Thymus (tissue), 11 donors: ENCODE data around the gene SLC31A1. TPM values are rescaled to one million over a fixed set of nuclear protein-coding genes. Genes with fewer than 3 reads are reported as not detected.

Experiments
- DNase-seq, 9 donors: peaks; one replicate each; pipeline ENCODE4 v3.0.0-alpha.2; 2013; ENCODE audit warnings: low spot score in 9 of 9, low read depth in 6 of 9, missing footprints in 1 of 9
- H3K27ac ChIP-seq, 2 donors: one replicate each; pipeline ENCODE4 v1.5.1; 2013; ENCODE audit warnings: control low read depth in 1 of 2, low read depth in 1 of 2, low read length in 1 of 2, mild to moderate bottlenecking in 1 of 2, moderate library complexity in 1 of 2
- H3K27me3 ChIP-seq, 2 donors: one replicate each; pipeline ENCODE4 v1.5.1; 2013; ENCODE audit warnings: low read length in 1 of 2; ENCODE audit not compliant: control insufficient read depth in 2 of 2, insufficient read depth in 1 of 2
- H3K36me3 ChIP-seq, 2 donors: one replicate each; pipeline ENCODE4 v1.5.1; 2013; ENCODE audit warnings: low read length in 1 of 2, mild to moderate bottlenecking in 1 of 2, moderate library complexity in 1 of 2; ENCODE audit not compliant: control insufficient read depth in 2 of 2, insufficient read depth in 2 of 2
- H3K4me1 ChIP-seq, 2 donors: one replicate each; pipeline ENCODE4 v1.5.1; 2013; ENCODE audit warnings: low read length in 2 of 2; ENCODE audit not compliant: control insufficient read depth in 2 of 2, insufficient read depth in 2 of 2
- H3K4me3 ChIP-seq, 2 donors: one replicate each; pipeline ENCODE4 v1.5.1; 2013; ENCODE audit warnings: low read length in 2 of 2, control low read depth in 1 of 2, mild to moderate bottlenecking in 1 of 2
- H3K9me3 ChIP-seq, 2 donors: one replicate each; pipeline ENCODE4 v1.5.1; 2013; ENCODE audit warnings: low read length in 1 of 2, mild to moderate bottlenecking in 1 of 2; ENCODE audit not compliant: control insufficient read depth in 2 of 2, insufficient read depth in 1 of 2
- WGBS: extraction: QIAGEN DNeasy Blood & Tissue Kit; methylation state at CpG from one replicate; pipeline ENCODE4 v1.1.7; 2013; 5-methylcytosine and 5-hydroxymethylcytosine counted together
- polyA plus RNA-seq: library from polyadenylated mRNA; stranded (reverse); fragments of 200-250 nt; gene quantifications from one replicate; pipeline ENCODE4 v1.2.3, GENCODE V29; 2013
- total RNA-seq: library from RNA; stranded (reverse); fragments of 120-200 nt; gene quantifications from one replicate; pipeline ENCODE4 v1.2.4, GENCODE V29; 2013
- donor health status: healthy.

SLC31A1 gene
- total and polyA plus RNA-seq, 2 donors: 5.4 to 6.4 TPM

DNA sequence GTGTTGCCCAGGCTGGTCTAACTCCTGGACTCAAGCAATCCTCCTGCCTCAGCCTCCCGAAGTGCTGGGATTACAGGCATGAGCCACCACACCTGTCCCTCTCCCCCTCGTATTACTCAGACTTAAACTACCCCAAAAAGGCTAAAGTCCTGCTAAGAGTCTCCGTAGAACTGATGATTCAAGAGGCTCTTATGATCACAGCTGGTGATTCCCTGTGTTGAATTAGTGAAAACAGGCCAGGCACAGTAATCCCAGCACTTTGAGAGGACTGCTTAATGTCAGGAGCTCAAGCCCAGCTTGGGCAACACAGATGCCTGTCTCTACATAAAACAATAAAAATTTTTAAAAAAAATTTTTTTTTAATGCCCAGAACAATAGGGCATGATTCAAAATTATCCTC, 44.8 kb downstream of the SLC31A1 start:
- Histone ChIP-seq H3K4me3 (no peak overlapping the region), H3K27ac (no peak overlapping the region), H3K27me3 (no peaks in the 10 kb centered on the region), H3K9me3 (no peaks in the 10 kb centered on the region), H3K36me3 (peaks cover 25 to 39% of the 10 kb centered on the region in 2 donors), H3K4me1 (no peaks in the 10 kb centered on the region)
- DNase-seq: no peak
- WGBS: 97% methylated on average over 3 of the region's 3 CpGs

DNA sequence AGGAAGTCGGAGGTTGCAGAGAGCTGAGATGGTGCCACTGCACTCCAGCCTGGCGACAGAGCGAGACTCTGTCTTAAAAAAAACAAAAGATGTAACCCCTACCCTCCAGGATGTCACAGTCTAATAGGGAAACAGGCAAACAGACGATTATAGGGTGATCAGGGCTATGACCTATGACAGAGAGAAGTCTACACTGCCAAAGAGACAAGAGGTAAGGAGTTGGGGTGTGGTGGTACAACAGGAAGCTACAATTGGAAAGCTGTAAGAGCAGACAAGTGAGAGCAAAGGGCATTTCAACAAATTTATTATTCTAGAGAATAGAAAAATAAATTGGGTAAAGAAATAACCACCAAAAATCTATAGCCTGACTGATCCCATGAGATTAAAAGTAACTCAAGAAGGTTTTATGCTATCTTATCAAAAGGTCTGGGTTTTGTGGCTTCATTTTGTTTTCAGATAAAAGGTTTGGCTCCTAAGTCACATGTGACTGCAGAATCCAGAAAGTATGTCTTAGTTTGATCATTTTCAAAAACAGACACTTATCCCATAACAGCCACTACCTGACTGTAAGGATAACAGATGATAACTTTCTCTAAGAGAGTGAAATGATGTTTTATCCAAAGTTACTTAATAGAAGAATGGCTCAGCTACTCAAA, 46.7 kb downstream of the SLC31A1 start:
- Histone ChIP-seq H3K4me1 (no peaks in the 10 kb centered on the region), H3K36me3 (peaks cover 39 to 58% of the 10 kb centered on the region in 2 donors), H3K9me3 (no peaks in the 10 kb centered on the region), H3K27me3 (no peaks in the 10 kb centered on the region), H3K4me3 (no peak overlapping the region), H3K27ac (no peak overlapping the region)
- no peak for DNase-seq
- WGBS: 97% methylated on average over 4 of the region's 4 CpGs

DNA sequence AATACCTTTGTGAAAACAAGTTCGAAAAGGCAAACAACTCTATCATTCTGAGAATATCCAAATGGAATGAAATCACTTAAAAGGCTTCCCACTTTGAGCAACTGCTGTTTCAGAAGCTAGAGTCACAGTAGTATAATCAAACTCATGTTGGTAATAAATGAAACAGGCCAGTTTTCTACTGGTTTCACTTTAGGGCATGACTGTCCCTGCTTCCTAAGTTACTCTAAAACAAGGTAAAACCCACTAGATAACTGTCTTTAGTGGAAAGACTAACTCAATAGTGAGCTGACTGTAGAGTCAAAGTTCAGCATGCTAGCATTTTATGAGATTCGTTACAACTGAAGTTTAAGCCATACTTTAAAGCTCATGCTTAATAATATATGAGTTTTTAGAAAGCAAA, 48.0 kb downstream of the SLC31A1 start:
- no peak for DNase-seq
- Histone ChIP-seq H3K4me3 (no peak overlapping the region), H3K36me3 (peaks cover 39 to 62% of the 10 kb centered on the region in 2 donors), H3K4me1 (no peaks in the 10 kb centered on the region), H3K9me3 (no peaks in the 10 kb centered on the region), H3K27me3 (no peaks in the 10 kb centered on the region), H3K27ac (no peak overlapping the region)
- 98% methylated on average over 2 of the region's 2 CpGs for WGBS

DNA sequence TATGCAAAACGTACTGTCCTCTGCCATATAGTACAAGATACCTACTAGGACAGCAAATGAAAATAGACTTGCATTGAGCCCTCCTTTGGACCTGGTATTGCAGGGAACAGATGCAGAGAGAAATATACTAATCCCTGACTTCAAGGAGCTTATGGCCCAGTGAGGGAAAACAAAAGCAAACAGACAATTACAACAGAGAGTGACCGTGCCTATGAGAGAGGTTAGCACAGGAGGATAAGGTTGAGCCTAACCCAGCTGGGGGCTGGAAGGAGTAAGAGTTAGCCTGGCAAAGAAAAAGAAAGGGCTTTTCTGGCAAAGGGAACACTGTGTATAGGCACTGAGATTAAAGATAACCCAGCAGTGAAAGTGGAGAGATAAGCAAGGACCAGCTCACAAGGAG, 48.5 kb downstream of the SLC31A1 start:
- no peaks in the 10 kb centered on the region for H3K9me3 ChIP-seq
- no peak overlapping the region for H3K27ac ChIP-seq
- no peaks in the 10 kb centered on the region for H3K27me3 ChIP-seq
- over 99% methylated on average over 2 of the region's 2 CpGs for WGBS
- DNase-seq: no peak
- H3K4me1 ChIP-seq: no peaks in the 10 kb centered on the region
- H3K4me3 ChIP-seq: no peak overlapping the region
- peaks cover 39 to 62% of the 10 kb centered on the region in 2 donors for H3K36me3 ChIP-seq

DNA sequence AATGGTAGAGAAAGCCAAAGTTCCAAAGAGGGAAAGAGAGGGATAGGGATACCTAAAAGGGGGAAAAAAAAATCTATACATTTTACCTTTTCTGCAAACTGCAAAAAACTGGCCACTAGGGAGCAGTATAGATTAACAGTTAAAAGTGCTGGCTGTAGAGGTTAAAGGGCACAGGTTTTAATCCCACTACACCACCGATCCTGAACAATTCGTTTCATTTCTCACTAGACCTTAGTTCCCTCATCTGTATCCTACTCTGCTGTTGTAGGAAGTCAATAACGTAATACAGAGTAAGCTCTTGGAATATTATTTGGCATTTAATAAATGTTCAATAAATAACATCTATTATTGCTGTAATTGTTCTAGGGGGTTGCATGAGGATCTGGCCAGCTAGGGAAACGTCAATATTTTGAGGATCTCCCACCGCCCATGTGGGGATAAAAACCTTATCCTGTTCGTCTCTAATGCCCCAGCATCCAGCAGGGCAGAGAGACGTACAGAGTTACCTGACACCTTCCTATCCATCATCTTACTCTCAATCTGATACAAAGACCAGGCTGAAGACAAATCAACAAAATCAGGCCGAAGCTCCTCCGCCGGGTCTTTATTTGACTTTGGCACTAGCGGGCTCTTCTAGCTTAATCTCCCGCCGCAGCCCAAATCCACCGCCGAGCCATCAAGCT, 53.3 kb downstream of the SLC31A1 start:
- H3K27ac ChIP-seq: peak overlapping the region; percentile 93 to 95
- peaks cover 31 to 51% of the 10 kb centered on the region in 2 donors for H3K36me3 ChIP-seq
- DNase-seq: peak in 8 of 9 donors; percentile 44 to 81 (median 62)
- H3K4me1 ChIP-seq: peaks cover 5% of the 10 kb centered on the region in 2 donors
- H3K9me3 ChIP-seq: no peaks in the 10 kb centered on the region
- H3K4me3 ChIP-seq: peak overlapping the region; percentile 70 to 83
- no peaks in the 10 kb centered on the region for H3K27me3 ChIP-seq
- 2% methylated on average over 15 of the region's 15 CpGs for WGBS

DNA sequence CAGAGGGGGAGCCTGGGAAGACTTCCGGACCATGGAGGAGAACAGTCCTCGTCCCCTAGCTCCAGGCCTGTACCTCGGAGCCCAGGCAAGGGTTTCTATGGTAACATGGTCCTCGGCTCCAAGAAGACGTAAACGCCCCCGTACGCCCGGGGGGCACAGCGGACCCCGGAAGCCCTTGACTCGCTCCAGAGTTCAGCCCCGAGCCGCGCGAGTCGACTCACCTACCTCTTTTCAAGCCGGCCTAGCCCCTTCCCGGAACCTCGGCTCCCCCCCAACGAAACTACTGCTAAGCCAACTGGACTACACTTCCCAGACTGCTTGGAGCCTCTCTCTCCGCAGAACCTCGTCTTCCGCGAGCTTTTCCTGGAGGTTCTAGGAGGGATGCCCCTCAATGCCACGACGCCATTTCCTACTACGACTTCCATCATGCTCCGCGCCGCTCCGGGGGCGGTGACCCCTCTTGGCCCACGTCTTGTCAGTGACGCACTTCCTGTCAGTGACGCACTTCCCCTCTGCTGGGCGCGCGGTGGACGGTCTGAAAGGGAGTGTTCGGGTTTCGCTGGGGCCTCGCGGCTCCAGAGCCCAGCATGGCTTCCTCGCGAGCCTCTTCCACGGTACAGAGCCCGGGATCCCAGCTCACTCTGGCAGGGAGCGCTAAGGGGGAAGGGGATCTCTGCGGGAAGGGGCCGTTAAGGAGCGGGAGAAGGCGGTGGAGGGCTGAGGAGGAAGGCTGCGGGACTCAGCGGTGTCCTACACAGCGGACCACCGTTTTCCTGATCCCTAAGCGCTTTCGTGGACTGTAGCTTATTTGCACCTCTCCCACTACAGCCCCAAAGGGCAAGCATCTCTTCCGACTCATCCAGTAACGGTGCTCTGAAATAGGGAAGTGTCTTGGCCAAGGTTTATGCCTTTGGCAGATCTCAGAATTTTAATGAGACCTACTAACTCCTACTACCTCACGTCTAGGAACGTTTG, 54.1 kb downstream of the SLC31A1 start, which contains the start of the genes CDC26 and PRPF4:
Gene CDC26, minus strand, starts transcription at position 416 of the 975 bp plus-strand sequence. CDS start 3,065 bp downstream, outside the sequence.
Gene PRPF4, plus strand, starts transcription at position 502 of the 975 bp plus-strand sequence. Its CDS starts 86 bp downstream, at position 588.
- Histone ChIP-seq H3K9me3 (no peaks in the 10 kb centered on the region), H3K27me3 (no peaks in the 10 kb centered on the region), H3K36me3 (peaks cover 34 to 51% of the 10 kb centered on the region in 2 donors), H3K4me1 (peaks cover 5% of the 10 kb centered on the region in 2 donors), H3K4me3 (peak within 1 kb of the TSS; percentile 70 to 83), H3K27ac (peak within 1 kb of the TSS; percentile 93 to 95)
- DNase-seq: peak; percentile 92 to 98 (median 95)
- under 1% methylated on average over 63 of the region's 63 CpGs for WGBS

DNA sequence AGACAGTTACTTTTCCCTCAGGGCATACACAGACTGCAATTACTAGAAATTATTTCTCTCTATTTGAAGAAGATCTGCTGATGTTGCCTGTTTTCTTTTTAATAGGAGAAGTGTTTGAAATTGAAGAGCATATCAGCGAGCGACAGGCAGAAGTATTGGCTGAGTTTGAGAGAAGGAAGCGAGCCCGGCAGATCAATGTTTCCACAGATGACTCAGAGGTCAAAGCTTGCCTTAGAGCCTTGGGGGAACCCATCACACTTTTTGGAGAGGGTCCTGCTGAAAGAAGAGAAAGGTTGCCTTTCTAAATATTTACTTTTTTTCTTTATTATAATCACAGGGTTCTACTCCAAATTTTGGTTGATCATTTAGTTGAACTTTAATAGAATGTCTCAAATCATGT, 57.5 kb downstream of the SLC31A1 start:
- H3K9me3 ChIP-seq: no peaks in the 10 kb centered on the region
- no peak for DNase-seq
- no peak overlapping the region for H3K4me3 ChIP-seq
- no peaks in the 10 kb centered on the region for H3K27me3 ChIP-seq
- WGBS: 95% methylated on average over 4 of the region's 4 CpGs
- H3K36me3 ChIP-seq: peaks cover 32 to 55% of the 10 kb centered on the region in 2 donors
- no peak overlapping the region for H3K27ac ChIP-seq
- H3K4me1 ChIP-seq: peaks cover 5% of the 10 kb centered on the region in 2 donors

DNA sequence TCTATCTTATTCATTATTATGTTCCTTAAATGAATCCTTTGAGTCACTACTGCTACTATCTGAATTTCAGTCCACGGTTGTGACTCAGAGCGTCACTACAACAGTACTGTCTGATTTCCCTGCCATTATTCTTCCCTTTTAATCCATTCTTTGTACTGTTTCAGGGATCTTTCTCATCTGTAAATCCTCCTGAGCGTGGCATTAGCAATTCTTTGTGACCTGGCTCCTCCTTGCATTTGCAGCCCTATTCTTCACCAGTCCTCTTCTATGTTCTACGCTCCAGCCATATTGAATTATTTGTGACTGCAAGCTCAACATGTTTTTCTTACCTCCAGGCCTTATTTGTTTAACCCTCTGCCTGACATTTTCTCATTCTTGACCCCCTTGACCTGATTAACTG, 60.0 kb downstream of the SLC31A1 start:
- no peak for DNase-seq
- WGBS: 99% methylated on average over 4 of the region's 4 CpGs
- H3K27ac ChIP-seq: no peak overlapping the region
- H3K27me3 ChIP-seq: no peaks in the 10 kb centered on the region
- no peak overlapping the region for H3K4me3 ChIP-seq
- H3K4me1 ChIP-seq: peaks cover 2 to 3% of the 10 kb centered on the region in 2 donors
- H3K36me3 ChIP-seq: peaks cover 48 to 77% of the 10 kb centered on the region in 2 donors
- H3K9me3 ChIP-seq: no peaks in the 10 kb centered on the region
